Measurements from ENCODE around the gene ZNF280A. TPM values are rescaled to one million over a fixed set of nuclear protein-coding genes. Genes with fewer than 3 reads are reported as not detected.

Gene ZNF280A
- total and polyA plus RNA-seq, 9 of the 15 experiments (the other 6 are each of a cell fraction or from before 2014, with no cell fraction given), result 19.0 to 40.8 (median 28.6) TPM

DNA sequence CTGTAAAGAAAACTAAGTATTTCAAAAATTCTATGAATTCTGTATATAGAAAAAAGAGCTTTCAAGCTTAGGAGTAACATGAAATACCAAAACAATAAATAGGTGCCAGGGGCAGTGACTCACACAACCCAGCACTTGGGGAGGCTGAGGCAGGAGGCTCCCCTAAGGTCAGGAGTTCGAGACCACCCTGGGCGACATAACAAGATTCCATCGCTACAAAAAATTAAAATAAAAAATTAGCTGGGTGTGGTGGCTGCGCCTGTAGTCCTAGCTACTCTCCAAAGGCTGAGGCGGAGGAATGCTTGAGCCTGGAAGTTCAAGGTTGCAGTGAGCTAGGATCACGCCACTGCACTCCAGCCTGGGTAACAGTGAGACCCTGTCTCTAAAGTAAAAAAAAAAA lies 33.0 kb downstream of the ZNF280A start:
- H3K27ac ChIP-seq (ENCODE audit: extremely low read depth, low read depth, low read length), result no peak overlapping the region
- intact Hi-C loops (cut with micrococcal nuclease), result no loop called here
- H3K27me3 ChIP-seq (ENCODE audit: control insufficient read depth in 2 of 2, insufficient read depth in 2 of 2, low read length in 2 of 2), result no peaks in the 10 kb centered on the region
- no peak for TF ChIP-seq ZFPM2 (CRISPR knock-in tag; IDR thresholded peaks at IDR 0.05)
- TF ChIP-seq, protein P1, sequence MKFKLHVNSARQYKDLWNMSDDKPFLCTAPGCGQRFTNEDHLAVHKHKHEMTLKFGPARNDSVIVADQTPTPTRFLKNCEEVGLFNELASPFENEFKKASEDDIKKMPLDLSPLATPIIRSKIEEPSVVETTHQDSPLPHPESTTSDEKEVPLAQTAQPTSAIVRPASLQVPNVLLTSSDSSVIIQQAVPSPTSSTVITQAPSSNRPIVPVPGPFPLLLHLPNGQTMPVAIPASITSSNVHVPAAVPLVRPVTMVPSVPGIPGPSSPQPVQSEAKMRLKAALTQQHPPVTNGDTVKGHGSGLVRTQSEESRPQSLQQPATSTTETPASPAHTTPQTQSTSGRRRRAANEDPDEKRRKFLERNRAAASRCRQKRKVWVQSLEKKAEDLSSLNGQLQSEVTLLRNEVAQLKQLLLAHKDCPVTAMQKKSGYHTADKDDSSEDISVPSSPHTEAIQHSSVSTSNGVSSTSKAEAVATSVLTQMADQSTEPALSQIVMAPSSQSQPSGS (CRISPR knock-in tag; IDR thresholded peaks at IDR 0.05), result 0 out of 2 replicates have a peak, but pooled peaks have one; percentile 10
- TF ChIP-seq ZNF639 (CRISPR knock-in tag; conservative IDR thresholded peaks at IDR 0.05 in 1 of 2, IDR thresholded peaks at IDR 0.05 in 1 of 2), result peak; percentile 57 to 93; a peak in 3 of 4 replicates
- no peaks in the 10 kb centered on the region for H3K79me2 ChIP-seq (ENCODE audit: control insufficient read depth, insufficient read depth, low read length)
- WGBS (ENCODE audit: insufficient coverage, low coverage, missing lambda C conversion rate), result 94% methylated on average over 6 of the region's 6 CpGs
- no peaks in the 10 kb centered on the region for H3K4me1 ChIP-seq (replicated peaks in 1 of 2; ENCODE audit: control insufficient read depth in 2 of 2, insufficient read depth in 2 of 2, low read length in 2 of 2)
- H4K20me1 ChIP-seq (replicated peaks; ENCODE audit: control insufficient read depth, insufficient read depth, low read length), result no peaks in the 10 kb centered on the region
- ATAC-seq (no peak), FAIRE-seq (no peak), DNase-seq (ENCODE audit: extremely low read depth in 1 of 4, low spot score in 3 of 4) (no peak)
- in situ Hi-C loops (cut with MboI), result no loop called here
- BruUV-seq (replicated peaks), result no TSS peak
- H3K9me3 ChIP-seq (replicated peaks; ENCODE audit: control insufficient read depth, insufficient read depth, low read depth, low read length), result no peaks in the 10 kb centered on the region
- H2AFZ ChIP-seq (ENCODE audit: low read depth, low read length), result no peak overlapping the region
- no peaks in the 10 kb centered on the region for H3K9me1 ChIP-seq (ENCODE audit: control insufficient read depth, insufficient read depth, low read length)
- H3K4me2 ChIP-seq (ENCODE audit: insufficient read depth, low read length), result no peak overlapping the region
- H3K9ac ChIP-seq (ENCODE audit: insufficient read depth in 1 of 2, low read depth in 2 of 2, low read length in 2 of 2), result no peak overlapping the region
- ChIA-PET POLR2A (interaction anchor here (0.7 to 5.4 kb wide), 17 partner anchors 8 to 263 kb away, joined by 3 to 38 read pairs (median 4); partner anchors contain the start of genes PRAME, ZNF280A and ZNF280B), CTCF (ENCODE audit: low intra/inter-chr PET ratio) (interaction anchor here (0.6 kb wide), 1 partner anchor 106 kb away, joined by 5 read pairs; no protein-coding TSS in a partner anchor)
- H3K36me3 ChIP-seq (ENCODE audit: control insufficient read depth, insufficient read depth, low read length), result peaks cover 67% of the 10 kb centered on the region
- H3K4me3 ChIP-seq, result no peak overlapping the region

Measured in K562 (cell line).